Measurements from ENCODE around the gene TDRD12.
"Not testable (repeated sequence)": the region's sequence is repeated elsewhere in the genome, so short reads cannot be mapped to it uniquely, and the experiment has no call there.

The TDRD12 gene

DNA sequence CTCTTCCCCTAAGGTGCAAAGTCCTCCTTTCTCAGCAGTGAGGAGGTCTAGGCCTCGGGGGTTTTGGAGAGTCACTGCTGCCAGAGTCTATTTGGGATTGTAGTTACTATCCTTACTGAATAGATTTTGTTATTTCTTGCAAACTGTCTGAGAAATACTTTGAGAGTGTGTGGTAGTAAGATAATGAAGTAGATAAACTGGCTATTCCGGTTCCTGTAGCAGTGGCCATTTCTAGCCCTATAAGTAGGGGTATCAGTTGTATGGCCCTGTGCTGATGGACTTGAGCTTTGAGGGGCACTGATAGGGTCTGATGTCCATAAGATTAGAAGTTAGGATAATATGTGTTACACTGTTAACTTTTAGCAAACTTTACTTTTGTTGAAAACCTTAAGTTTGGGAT is 25.3 kb upstream of the TDRD12 start:
- DNase-seq, result not testable (repeated sequence)

- not testable (repeated sequence) for DNase-seq
These were observed 24.7 kb upstream of the TDRD12 start for GRCh38 chr19:32694851-32695250.

DNA sequence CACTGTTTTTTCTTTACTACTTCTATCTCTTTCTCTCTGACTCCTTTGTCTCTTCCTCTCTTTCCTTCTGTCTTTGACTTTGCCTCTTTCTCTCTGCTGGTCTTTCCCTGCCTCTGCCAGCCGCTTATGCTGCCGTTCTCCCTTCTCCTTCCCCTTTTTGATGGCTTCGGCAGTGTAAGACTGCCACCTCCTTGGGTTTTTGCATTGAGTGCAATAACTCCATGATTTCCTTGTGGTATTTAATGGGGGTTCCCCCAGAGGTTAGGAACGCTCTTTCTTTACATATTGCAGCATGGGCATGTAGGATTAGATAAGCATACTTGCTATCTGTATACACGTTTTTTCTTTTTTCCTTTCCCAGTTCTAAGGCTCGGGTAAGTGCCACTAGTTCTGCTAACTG is 24.1 kb upstream of the TDRD12 start:
- DNase-seq, result not testable (repeated sequence)

- not testable (repeated sequence) for DNase-seq
These were observed 22.8 kb upstream of the TDRD12 start for GRCh38 chr19:32696771-32697170.

GRCh38 chr19:32700129-32700528 is 19.4 kb upstream of the TDRD12 start:
- DNase-seq, result not testable (repeated sequence)

DNA sequence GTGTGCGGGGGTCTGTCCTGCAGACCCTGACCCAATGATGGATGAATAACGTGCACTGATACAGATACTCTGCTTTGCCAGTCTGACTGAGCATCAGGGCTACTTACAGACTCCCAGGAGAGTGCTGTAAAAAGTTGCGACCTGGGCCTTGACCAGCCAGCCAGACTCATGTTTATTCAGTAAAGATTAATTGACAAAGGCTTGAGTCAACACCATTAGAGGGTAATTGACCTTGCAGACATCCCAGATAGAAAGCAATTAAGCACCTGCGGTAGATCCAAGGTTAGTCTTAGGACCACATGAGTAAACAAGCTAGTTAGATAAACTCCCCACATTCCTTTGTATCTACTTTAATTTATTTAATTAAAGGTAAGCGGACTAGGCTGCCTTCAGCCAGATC is 17.6 kb upstream of the TDRD12 start:
- DNase-seq, result no peak

- not testable (repeated sequence) for DNase-seq
These were observed 15.6 kb upstream of the TDRD12 start for GRCh38 chr19:32704006-32704405.

- no peak for DNase-seq
These were observed 11.1 kb upstream of the TDRD12 start for GRCh38 chr19:32708457-32708856.

DNA sequence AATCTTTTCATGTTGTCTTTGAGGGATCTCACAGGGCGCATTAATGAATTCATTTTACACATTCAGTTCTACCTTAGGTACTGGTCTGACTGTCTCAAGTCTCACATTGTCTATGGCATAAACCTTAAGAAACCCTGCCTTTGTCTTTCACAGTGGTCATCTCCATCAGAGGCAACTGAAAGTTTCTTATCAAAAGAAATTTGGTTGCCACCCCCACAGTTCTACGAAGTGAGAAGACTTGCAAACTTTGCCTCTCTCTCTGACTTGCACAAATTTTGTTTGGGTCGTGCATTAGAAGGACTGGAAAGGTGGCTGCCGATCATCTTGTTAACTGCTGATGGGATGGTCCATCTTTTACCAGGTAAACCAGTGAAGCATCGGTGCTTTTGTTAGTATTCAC is 10.5 kb upstream of the TDRD12 start:
- DNase-seq, result no peak

GRCh38 chr19:32711747-32712146 is 7.8 kb upstream of the TDRD12 start:
- no peak for DNase-seq

GRCh38 chr19:32716203-32716602 is 3.4 kb upstream of the TDRD12 start:
- DNase-seq, result not testable (repeated sequence)

DNA sequence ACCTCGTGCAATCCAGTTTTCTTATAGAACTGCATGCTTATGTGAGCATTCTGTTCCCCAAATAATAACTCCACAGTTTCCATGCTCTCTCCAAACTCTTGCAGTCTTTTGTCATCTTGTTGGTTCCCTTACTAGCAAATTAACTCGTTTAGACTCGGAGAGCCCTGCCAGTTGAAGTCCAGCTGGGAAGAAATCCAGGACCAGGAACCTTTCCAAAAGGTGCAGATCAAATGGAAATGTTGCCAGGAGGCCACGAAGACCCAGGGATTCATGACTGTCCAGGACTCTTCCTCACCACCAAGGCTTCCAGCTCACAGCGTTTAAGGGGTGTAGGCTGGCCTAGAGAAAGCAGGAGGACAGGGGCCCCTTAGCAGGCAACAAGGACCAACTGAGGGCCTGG is 2.1 kb upstream of the TDRD12 start:
- DNase-seq, result no peak

DNA sequence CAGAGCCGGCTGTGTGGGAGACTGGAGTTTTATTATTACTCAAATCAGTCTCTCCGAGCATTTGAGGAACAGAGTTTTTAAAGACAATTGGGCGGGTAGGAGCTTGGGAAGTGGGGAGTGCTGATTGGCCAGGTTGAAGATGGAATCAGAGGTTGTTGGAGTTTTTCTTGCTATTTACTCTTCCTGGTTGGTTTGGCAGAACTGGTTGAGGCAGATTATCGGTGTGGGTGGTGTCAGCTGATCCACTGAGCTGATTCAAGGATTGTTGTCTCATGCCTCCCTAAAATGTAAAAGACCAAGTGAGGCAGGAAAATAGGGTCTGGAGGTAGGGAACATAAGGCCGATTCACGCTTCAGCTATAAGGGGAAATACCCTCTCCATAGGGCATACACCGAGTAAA is 1.3 kb upstream of the TDRD12 start:
- no peak for DNase-seq

DNA sequence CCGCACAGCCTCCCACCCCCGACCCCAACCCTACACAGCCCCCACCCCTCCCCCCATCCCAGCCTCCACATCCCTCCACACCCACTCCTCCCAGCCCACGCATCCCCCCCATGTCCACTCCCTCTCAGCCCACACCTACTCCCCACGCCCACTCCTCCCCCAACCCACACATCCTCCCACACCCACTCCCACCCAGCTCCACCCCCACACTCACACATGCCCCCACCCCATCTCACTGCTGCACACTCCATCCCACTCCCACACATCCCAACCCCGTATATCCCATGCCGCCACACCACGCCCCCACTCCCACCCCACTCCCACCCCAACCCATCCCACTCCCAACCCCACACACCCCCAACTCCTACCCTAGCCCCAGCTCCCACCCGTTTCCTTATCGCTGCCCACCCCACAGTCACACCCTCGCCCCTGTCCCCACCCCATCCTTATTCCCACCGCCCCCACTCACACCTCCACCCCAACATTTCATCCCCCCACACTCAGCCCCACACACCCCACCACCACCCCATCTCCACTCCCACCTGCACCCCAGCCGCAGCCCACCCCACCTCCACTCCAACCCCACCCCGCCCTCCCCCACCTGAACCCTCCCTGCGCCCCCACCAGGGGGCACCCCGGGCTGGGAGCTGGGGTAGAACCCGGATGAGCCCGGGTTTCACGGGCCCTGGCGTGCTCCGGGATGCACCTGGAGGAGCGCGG is 809 bp downstream of the TDRD12 start:
- DNase-seq, result no peak

DNA sequence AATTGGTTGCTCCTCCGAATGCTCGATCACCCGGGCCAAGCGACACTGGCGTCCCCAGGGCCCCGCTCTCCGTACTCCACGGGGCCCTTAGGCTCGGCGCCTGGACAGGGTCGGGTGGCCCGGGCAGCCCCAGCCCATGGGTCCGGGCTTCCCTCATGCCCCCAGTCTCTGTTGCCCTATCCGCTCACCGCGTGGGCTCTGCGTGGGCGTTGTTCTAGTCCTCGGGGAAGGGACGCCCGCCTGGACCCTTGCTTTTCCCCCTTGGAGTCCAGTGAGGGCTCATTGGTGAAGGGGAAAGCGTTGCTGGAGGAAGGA is 1.3 kb downstream of the TDRD12 start:
- no peak for DNase-seq

DNA sequence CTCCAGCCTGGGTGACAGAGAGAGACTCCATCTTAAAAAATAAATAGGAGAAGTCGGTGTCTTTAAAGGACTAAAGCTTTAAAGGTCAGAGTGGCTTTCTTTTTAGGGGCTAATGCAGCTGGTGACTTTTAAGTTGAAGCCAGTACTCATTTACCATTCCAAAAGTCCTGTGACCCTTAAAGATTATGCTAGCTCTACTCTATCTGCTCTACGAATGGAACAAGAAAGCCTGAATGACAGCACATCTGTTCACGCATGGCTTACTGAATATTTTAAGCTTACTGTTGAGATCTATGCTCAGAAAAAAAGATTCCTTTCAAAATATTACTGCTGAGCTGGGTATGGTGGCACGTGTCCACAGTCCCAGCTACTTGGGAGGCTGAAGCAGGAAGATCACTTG is 16.4 kb downstream of the TDRD12 start:
- DNase-seq, result no peak

DNA sequence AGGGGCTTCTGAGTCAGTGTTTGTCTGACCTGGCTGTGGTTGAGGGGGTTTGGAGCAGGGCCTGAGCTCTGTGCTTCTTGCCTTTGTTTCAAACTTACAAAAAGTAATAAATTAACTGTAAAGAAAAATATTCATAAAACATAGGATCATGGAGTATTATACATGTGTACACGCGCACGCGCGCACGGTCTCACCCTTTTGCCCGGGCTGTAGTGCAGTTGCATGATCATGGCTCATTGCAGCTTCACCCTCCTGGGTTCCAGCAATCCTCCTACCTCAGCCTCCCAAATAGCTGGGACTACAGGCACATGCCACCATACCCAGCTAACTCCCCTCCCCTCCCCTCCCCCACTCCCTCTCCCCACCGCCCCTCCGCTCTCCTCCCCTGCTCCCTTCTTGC is 23.5 kb downstream of the TDRD12 start:
- no peak for DNase-seq

GRCh38 chr19:32743447-32743846 is 23.9 kb downstream of the TDRD12 start:
- no peak for DNase-seq

- DNase-seq, result no peak
These were observed 25.2 kb downstream of the TDRD12 start for GRCh38 chr19:32744555-32745325.

DNA sequence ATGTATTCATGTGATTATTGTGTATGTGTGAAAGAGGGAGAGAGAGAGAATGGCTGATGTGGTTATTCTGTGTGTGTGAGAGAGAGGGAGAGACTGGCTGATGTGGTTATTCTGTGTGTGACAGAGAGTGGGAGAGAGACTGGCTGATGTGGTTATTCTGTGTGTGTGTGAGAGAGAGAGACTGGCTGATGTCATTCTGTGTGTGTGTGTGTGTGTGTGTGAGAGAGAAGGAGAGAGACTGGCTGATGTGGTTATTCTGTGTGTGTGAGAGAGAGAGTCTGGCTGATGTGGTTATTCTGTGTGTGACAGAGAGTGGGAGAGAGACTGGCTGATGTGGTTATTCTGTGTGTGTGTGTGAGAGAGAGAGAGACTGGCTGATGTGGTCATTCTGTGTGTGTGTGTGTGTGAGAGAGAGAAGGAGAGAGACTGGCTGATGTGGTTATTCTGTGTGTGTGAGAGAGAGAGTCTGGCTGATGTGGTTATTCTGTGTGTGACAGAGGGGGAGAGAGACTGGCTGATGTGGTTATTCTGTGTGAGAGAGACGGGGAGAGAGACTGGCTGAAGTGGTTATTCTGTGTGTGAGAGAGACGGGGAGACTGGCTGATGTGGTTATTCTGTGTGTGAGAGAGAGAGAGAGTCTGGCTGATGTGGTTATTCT is 26.2 kb downstream of the TDRD12 start:
- DNase-seq, result not testable (repeated sequence)

GRCh38 chr19:32746631-32747196 is 27.1 kb downstream of the TDRD12 start:
- DNase-seq, result not testable (repeated sequence)

GRCh38 chr19:32748497-32748896 is 28.9 kb downstream of the TDRD12 start:
- DNase-seq, result no peak

- no peak for DNase-seq
These were observed 29.4 kb downstream of the TDRD12 start for GRCh38 chr19:32748948-32749347.

DNA sequence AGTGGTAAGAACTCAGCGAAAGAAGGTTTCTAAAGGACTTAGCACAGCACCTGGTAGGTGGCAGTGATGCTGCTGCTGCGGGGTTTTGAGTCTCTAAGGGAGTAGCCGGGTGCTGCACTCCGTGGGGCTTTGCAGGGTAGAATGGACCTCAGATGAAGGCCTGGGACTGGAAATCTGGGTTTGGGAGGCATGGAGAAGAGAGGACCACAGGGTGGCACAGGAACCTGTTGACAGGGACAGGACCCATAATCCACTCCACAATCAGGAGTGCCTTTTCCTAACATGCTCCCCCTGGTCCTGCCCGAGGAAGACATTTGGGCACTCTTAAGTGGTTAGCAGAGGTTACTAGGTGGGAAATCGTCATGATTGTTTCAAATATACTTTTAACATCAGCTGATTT is 29.8 kb downstream of the TDRD12 start:
- no peak for DNase-seq
